ENCODE results near the gene MYH14.
"Not testable (repeated sequence)": the region's sequence is repeated elsewhere in the genome, so short reads cannot be mapped to it uniquely, and the experiment has no call there.

MYH14 gene

DNA sequence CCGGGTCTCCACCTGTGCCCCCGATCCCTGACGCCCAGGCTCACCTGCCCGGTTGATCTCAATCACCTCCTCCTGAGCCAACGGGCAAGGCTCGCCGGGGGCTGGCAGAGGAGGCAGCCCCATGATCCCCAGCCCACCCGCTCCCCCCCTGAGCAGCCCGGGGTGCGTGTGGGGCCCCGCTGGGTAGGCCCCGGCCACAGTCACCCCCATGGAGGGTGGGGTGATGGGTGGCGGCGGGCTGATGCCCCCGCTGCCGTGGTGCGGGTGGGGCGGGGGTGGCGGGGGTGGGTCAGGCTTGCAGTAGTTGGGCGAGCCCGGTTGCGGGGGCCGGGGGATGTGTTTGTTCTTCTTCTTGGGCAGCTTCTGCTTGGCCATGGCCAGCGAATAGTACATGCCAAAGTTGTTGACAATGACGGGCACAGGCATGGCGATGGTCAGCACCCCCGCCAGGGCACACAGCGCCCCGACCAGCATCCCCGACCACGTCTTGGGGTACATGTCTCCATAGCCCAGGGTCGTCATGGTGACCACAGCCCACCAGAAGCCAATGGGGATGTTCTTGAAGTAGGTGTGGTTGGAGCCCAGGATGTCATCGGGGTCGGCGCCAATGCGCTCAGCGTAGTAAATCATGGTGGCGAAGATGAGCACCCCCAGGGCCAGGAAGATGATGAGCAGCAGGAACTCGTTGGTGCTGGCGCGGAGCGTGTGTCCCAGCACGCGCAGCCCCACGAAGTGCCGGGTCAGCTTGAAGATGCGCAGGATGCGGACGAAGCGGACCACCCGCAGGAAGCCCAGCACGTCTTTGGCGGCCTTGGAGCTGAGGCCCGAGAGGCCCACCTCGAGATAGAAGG is 119.7 kb downstream of the MYH14 start:
- DNase-seq: no peak

DNA sequence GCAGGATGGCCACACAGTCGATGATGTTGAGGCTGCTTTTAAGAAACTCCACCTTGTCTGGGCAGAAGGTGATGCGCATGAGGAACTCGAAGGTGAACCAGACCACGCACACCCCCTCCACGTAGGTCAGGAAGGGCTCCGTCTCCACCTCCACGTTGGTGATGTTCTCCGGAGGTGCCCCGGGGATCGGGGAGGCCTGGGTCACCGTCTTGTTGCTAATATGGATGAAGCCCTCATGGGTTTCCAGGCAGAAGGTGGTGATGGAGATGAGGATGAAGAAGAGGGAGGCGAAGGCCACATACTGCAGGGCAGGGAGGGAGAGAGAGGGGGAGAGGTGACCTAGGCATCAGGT is 120.3 kb downstream of the MYH14 start:
- no peak for DNase-seq

DNA sequence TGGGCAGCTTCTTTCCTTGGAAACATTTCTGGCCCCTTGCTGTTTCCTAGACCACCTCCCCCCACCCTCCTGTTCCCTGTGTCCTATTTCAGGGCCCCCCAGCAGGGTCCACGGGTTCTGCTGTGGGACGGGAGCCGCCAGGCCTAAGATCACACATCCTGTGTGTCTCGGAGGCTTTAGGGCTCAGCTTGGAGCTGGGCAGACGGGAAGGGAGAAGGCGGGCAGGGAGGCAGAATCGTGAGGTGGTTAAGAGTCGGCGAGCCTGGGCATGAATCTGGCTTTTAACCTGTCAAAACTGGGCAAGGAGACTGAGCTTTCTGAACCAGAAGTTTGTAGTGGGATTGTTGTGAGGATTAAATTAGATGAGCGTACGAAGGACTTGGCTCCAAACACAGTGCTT is 120.9 kb downstream of the MYH14 start:
- no peak for DNase-seq

DNA sequence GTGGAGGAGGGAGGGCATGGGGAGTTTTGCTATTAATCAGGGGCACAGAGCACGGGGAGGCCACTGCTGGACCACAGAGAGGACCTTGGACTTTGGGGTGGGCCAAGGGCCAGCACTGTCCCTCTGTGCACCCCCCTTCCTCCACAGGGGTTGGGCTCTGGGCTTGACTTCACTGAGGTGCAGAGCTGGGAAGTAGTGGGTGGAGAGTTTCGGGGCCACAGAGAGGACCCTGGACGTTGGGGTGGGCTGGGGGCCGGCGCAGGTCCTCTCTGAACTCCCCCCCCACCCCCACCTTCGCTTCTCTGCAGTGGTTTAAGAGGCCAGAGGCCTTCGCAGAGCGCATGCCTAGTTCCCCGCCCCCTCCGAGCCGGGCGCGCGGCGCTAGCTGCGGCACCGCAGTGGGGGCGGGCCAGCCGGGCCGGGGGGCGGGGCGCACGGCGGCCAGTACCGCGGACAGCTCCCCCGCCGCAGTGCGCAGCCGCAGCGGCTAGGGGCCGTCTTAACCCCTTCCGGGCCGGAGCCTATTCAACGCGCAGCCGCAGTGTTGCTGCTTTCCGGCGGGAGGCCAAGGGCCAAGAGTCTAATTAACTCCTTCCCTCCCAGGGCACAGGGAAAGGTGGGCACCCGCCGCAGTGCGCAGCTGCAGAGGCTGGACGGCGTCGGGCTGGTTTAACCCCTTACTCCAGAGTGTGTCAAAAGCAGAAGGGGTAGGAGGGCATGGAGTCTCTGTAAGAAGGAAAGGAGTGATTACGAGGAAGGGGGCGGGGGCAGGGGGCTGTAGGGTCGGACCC is 122.1 kb downstream of the MYH14 start:
- DNase-seq: peak; percentile 67

DNA sequence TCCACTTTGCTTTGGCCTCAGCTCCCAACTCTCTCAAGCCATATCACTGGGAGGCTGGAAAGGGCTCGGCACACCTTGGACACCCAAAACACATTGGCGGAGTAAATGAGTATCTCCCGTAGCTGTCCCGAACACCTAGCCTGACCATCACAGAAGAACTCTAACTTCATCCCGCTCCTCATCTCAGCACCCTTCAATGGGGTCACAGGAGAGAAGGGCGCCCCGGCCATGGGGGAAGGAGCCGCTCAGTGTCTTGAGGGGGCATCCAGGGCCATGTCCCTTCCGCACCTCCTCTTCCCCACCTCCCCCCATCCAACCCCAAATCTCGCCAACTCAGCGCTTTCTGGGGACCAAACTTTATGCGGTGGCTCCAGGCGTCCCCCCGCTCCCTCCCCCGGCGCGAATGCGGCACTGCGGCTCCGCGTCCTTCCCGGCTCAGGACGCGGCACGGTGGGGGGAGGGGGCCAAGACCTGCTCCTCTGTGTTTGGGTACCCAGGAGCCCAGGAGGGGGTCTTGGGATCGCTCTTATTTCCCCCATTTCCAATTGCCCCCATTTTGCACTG is 122.8 kb downstream of the MYH14 start:
- DNase-seq: no peak

DNA sequence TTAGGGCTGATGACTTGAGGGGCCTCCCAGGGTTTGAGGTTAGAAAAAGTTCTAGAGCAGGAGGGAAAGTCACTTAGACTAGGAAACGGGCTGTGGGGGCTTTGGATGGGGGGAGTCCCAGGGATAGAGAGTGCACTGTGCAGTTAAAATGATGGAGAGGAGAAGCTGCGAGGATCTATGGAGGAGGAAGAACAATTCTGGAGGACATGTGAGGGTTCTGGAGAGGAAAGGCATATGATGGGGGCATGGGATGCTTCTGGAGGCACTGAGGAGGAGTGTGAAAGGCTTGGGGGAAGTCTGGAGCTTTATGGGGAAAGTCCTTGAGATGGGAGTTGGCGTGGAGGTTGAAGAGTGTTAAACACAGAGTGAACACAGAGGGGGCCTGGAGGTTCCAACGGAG is 123.6 kb downstream of the MYH14 start:
- DNase-seq: no peak

DNA sequence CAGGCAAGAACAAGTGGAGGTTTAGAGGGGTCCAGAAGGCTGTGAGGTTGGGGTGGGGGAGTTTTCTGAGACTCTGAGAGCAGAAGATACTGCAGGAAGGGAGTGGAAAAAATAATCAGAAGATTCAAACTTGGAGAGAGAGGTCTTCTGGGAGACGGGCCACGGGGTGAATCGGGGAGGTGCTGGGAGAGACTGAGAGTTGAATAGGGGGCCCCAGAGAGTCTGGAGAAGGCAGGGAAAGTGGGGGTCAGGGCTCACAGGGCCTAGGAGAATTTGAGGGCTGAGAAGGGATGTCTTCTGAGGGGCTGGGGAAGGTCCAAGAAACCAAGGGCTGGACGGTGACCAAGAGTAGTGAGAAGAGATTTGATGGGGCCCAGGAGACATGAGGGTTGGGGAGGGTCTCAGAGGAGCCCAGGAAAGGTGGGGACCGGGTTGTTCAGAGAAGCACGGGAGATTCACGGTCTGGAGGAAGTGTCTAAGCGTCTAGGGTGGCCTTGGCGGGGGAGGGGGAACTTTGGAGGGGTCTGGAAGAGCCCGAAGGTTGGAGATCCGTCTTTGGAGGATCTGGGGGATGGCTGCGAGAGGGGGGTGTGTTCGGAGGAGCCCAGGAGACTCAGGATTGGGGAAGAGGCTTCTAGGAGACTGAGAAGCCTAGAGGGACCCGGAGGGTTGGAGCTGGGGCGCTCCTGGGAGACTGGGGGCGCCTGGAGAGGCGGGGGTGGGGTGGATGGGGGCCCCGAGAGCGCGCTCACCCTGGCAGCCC is 124.2 kb downstream of the MYH14 start:
- no peak for DNase-seq

DNA sequence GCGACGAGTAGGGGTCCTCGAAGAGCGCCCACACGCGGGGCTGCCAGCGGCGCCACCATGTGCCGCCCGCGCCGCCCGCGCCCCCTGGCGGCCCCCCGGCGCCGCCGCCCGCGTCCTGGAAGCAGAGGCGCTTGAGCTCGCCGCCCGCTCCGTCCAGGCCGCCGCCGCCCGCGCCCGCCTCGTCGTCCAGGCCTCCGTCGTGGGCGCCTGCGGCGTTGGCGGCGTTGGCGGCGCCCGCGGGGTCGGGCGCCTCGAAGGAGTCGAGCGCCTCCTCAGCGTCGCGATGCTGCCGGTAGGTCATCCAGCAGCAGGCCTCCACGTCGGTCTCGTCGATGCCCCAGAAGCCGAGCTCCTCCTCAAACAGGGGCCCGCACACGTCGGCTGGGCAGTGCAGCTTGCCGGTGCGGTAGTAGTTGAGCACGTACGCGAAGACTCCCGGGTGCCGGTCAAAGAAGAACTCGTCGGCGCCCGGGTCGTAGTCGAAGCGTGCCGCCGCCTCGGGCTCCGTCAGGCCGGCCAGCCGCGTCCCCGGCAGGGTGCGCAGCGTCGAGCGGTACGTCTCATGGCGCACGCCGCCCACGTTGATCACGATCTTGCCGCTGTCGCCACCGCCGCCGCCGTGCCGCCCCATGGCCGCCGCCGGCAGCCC is 124.9 kb downstream of the MYH14 start:
- DNase-seq: no peak

DNA sequence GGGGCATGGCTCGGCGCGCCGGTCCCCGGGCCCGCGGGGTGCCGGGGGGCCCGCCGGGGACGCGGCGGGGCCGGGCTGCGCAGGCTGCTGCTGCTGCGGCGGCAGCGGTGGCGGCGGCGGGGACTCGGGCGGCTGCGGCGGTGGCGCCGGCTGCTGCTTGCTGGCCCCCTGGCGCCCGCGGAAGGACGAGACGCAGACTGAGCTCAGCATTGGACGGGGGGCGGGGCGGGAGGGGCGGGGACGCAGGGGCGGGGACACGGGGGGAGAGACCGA is 125.4 kb downstream of the MYH14 start:
- DNase-seq: no peak

DNA sequence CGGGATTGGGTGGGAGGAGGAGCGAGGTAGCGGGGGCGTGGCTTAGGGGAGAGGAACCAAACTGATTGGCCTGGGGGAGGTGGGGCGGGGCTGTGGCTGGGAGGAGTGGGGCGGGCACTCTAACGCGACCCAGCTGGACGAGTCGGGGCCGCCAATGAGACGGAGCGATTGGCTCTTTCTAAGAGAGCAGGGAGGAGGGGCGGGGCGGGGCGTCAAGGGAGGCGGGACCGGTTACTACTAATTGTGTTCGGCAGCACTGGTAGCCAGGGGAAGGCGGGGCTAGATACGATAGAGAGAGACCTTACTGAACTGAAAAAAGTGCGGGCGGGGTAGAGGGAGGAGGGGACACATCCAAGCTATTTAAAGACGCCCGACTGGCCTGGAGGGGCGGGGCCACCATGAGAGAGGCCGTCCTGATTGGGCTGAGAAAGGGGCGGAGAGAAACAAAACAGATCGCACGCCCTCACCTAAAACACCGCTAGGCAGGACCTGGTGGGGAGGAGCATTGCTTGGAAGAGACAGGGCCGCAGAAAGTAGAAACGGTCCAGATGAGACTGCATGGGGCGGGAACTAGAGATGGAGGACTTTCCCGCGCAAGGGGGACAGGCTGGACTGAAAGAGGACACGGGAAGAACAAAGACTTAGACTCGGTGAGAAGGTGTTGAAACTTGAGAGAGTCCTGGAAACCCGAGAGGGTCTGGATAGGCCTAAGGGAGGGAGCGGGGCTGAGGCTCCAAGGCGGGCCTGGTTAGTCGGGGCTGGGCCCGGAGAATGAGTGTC is 125.9 kb downstream of the MYH14 start, which contains the start of gene KCNC3:
KCNC3 (minus strand) TSS at position 232 of the 780 bp plus-strand sequence. CDS start 295 bp downstream, outside the sequence.
- DNase-seq: peak; percentile 98

DNA sequence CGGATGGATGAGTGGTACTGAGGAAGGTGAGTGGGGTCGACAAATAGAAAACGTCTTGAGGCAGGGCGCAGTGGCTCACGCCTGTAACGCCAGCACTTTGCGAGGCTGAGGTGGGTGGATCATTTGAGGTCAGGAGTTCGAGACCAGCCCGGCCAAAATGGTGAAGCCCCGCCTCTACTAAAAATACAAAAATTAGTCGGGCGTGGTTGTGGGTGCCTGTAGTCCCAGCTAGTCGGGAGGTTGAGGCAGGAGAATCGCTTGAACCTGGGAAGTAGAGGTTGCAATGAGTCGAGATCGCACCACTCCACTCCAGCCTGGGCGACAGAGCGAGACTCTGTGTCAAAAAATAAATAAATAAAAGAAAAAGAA is 126.5 kb downstream of the MYH14 start:
- DNase-seq: not testable (repeated sequence)

DNA sequence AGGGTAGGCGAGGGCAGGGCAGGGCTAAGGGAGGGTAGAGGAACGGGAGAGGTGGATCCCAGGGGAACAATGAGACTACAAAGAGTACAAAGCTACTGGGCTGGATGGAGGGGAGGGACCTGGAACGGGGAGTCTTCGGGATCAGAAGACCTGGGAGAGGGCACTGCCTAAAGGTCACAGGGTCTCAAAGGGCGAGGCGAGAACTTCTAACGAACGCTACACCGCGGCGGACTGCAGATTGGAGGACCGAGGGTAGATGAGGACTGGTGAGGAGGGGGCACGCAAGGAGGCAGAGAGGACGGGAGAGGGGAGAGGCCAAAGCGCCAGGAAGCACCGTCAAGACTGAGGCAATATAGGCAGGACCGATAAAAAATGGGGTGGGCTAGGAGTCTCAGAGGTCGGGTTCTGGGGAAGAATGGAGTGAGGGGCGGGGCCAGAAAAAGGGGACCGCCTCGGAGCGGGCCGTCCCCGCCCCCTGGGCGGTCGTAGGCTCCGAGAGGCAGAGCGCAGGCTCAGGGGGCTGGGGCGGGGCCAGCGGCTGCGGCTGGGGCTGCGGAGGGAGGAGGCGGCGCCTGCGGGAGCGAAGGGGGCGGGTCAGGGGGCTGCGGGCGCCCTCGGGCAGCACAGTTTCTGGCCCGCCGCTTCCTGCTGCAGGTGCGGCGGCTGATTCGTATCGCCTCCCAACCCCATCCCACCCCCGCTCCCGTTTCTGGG is 127.1 kb downstream of the MYH14 start:
- peak; percentile 80 for DNase-seq

DNA sequence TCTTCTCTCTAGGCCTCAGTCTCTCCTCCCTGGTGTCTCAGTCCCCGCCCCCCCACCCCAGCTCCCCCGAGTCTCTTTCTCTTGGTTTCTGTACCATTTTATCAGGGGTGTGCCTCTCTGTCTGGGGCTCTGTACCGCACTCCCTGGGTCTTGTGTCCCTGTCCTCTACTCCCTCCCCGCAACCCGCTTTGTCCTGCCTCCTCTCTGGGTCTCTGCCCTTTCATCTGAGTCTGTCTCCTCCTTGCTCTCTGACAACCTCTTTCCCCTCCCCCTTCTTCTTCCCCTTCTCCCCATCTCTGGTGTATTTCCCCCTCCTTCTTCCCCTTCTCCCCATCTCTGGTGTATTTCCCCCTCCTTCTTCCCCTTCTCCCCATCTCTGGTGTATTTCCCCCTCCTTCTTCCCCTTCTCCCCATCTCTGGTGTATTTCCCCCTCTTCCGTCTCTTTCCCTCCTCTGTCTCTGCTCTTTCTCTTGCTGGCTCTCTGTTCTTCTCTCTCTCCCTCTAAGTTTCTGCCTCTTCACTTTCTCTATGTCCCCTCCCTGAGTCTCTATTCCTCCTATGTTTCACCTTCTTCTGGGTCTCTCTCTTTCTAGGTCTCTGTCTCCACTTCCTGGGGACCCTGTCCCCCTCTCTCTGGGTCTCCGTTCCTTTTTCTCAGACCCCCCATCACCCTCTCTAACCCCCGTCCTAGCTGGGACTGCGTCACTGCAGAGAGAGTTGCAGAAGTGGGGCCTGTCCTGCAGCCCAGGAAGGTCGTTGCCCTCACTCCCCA is 128.0 kb downstream of the MYH14 start:
- no peak for DNase-seq

DNA sequence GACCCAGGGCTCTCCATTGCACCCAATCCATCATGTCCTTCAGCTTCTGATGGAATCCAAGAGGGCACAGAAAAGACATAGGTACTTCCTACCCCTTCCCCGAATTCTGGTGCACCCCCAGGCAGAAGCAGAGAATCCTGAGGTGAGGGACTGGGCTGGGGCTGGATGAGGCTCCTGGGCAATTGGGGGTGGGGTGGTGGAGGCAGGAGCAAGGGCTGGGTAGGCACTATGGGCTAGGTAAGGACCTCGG is 128.5 kb downstream of the MYH14 start:
- no peak for DNase-seq

DNA sequence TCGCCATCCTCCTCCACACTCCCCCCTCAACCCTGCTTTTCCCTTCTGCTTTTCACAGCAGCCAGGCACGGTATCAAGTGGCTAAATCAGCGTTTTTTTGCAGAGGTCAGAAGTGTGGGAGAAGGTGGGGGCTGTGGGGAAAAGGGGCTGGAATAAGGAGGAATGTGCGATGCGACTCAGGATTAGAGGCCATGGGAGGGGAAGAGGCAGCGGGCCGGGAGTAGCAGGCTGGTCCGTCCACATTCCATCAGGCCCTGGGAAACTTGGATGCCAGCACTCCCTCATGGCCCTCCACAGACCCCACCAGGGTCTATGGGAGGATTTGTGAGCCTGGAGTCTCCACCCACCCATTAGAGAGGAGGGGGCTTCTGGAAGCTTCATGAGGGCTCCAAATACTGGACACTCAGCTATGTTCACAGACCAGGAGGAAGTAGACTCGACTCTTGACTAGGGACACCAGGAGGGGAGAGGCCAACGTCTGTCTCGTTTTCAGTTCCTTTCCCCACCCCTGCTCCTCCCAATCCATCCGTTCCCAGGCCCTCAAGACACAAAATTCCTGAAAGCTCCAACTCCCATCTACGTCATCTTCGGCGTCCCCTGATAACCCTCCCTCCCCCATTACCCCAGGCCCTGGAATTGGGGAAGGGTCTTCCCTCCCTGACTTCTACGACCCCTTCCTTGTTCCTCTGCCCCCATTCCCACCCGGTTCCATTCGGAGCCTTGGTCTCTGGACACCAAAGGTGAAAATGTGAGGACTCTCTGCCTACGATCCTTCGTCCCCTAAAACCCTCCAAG is 129.0 kb downstream of the MYH14 start:
- no peak for DNase-seq

DNA sequence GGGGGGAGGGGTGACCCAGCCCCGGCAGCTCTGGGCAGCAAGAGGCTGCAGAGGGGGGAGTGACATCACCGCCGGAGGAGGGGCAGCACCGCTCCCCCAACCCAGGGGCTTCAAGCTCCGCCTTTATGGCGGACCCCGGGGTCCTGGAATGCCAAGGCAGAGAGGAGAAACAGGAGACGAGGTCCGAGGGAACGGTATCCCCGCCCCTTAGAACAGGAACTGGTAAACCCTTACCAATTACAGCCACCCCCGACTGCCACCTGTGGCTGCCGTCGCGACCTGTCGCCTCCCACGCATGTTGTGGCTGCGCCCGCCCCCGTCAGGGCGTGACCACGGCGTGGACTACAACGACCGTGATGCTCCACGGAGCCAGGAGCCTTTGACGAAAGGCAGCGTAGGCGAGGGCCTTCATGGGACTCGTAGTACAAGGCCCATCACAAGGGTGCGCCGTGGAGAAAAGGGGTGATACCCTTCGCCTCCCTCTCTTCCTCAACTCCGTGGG is 129.9 kb downstream of the MYH14 start:
- DNase-seq: peak; percentile 88

DNA sequence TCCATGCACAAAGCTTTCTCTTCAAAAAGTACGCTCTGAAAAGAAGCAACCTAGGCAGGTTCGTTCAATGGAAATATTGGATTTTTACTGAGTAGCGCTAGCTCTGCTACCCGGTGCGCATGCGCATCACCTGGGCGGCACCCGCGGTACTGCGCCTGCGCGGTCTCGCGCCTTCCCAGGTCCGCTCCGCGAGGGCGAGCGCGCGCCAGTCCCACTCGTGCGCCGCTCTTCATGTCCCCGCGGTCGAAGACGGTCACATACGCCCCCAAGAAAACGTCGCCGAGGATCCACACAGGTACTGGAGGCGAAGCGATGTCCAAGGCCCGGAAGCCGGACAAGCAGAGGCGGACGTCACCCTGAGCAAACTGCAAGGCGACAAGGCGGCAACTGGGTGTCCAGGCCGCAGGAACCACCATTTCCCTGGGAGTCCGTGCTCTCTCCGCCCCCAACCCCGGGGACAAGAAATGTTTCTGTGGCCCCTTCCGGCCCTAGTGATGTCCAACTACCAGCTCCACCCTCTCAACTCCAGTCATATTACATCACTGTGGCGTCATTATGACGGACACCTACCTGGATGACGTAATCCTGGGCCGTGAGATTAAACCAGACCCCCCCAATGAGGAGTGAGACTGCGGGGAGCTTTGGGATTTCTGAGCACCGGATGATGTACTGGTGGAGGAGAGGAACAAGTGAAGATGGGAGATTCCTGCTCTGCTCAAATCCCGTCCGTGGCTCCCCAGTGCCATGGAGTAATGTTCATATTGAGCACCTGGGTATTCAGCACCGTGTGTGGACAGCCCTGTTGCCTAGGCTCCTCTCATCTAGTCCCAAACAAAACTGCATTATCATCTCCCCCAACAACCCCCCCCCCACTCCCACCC is 130.6 kb downstream of the MYH14 start:
- DNase-seq: peak; percentile 84

DNA sequence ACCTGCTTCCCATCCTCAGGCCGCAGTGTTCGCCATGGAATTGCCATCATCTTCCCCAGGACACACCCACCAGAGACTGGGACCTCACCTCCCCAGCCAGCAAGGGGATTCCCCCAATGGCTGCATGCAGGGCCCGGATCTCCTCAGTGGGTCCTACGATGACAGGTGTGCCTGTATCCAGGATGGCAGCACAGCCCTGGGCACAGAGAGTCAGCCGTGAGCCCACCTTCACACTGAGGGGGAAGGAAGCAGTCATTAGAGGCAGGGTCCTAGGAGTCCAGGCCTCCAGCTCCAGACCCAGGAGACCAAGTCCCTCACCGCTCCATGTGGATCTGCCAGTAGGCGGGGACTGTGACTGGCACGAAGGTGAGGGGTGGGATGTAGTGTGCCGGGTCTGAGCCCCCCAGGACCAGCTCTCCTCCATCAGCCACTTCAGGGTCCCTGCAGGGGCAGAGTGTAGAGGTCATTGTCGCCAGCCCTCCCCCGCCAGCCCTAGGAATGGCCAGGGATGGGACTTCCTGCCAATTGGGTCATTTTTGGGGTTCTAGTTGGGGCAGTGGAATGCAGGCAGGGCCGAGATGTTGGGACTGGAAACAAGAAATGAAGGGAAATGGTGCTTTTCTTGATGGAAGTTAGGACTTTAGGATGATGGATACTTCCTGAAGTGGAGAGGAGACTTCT is 131.5 kb downstream of the MYH14 start:
- no peak for DNase-seq
